BE2C (cell line): ENCODE results near the gene STIM1.

Source experiments
- DNase-seq: peaks from one replicate; pipeline ENCODE4 v3.0.0-alpha.2; 2020
- H3K27me3 ChIP-seq: fragments of 250-450 bp; sonication (Bioruptor Pico); 2 replicates; pipeline ENCODE4 v1.5.1; 2020; ENCODE audit warnings: mild to moderate bottlenecking
- H3K36me3 ChIP-seq: fragments of 250-450 bp; sonication (Bioruptor Pico); 2 replicates; pipeline ENCODE4 v1.5.1; 2020; ENCODE audit warnings: mild to moderate bottlenecking
- H3K4me1 ChIP-seq: fragments of 250-450 bp; sonication (Bioruptor Pico); 2 replicates; pipeline ENCODE4 v1.5.1; 2020
- H3K4me3 ChIP-seq: 2 replicates; pipeline ENCODE4 v1.5.1; 2011; ENCODE audit warnings: low read depth, low read length
- H3K9me3 ChIP-seq: fragments of 250-450 bp; sonication (Bioruptor Pico); 2 replicates; pipeline ENCODE4 v1.5.1; 2020
- CTCF ChIP-seq: IDR thresholded peaks from 2 replicates; pipeline ENCODE4 v1.5.1; 2012; ENCODE audit warnings: mild to moderate bottlenecking, low read depth, low read length

STIM1 gene

GRCh38 chr11:4072668-4073285 is 217.3 kb downstream of the STIM1 start:
- DNase-seq: peak; percentile 43
- Histone ChIP-seq H3K36me3 (no peaks in the 10 kb centered on the region), H3K9me3 (no peaks in the 10 kb centered on the region), H3K4me1 (peaks cover 3% of the 10 kb centered on the region; the same call in 1 of the 2 replicates), H3K4me3 (no peak overlapping the region), H3K27me3 (no peaks in the 10 kb centered on the region)
- TF ChIP-seq CTCF: peak; percentile 72

- H3K4me1 ChIP-seq: peaks cover 3% of the 10 kb centered on the region; the same call in 1 of the 2 replicates
- TF ChIP-seq CTCF: no peak
- no peak overlapping the region for H3K4me3 ChIP-seq
- no peaks in the 10 kb centered on the region for H3K9me3 ChIP-seq
- DNase-seq: no peak
- no peaks in the 10 kb centered on the region for H3K36me3 ChIP-seq
- H3K27me3 ChIP-seq: no peaks in the 10 kb centered on the region
Observed at GRCh38 chr11:4074266-4074665, 218.8 kb downstream of the STIM1 start.

GRCh38 chr11:4076774-4077173 is 221.3 kb downstream of the STIM1 start:
- no peaks in the 10 kb centered on the region for H3K9me3 ChIP-seq
- H3K4me3 ChIP-seq: no peak overlapping the region
- no peak for DNase-seq
- TF ChIP-seq CTCF: no peak
- H3K36me3 ChIP-seq: no peaks in the 10 kb centered on the region
- H3K4me1 ChIP-seq: peaks cover 3% of the 10 kb centered on the region; the same call in 1 of the 2 replicates
- H3K27me3 ChIP-seq: no peaks in the 10 kb centered on the region

GRCh38 chr11:4083198-4083597 is 227.7 kb downstream of the STIM1 start:
- Histone ChIP-seq H3K4me3 (no peak overlapping the region), H3K36me3 (no peaks in the 10 kb centered on the region), H3K9me3 (no peaks in the 10 kb centered on the region), H3K4me1 (no peaks in the 10 kb centered on the region), H3K27me3 (no peaks in the 10 kb centered on the region)
- no peak for DNase-seq
- TF ChIP-seq CTCF: no peak

GRCh38 chr11:4084406-4085125 is 229.1 kb downstream of the STIM1 start:
- no peaks in the 10 kb centered on the region for H3K9me3 ChIP-seq
- H3K36me3 ChIP-seq: no peaks in the 10 kb centered on the region
- no peak overlapping the region for H3K4me3 ChIP-seq
- H3K27me3 ChIP-seq: no peaks in the 10 kb centered on the region
- no peaks in the 10 kb centered on the region for H3K4me1 ChIP-seq
- DNase-seq: no peak
- TF ChIP-seq CTCF: no peak

- Histone ChIP-seq H3K4me1 (no peaks in the 10 kb centered on the region), H3K27me3 (no peaks in the 10 kb centered on the region), H3K4me3 (no peak overlapping the region), H3K36me3 (no peaks in the 10 kb centered on the region), H3K9me3 (no peaks in the 10 kb centered on the region)
- TF ChIP-seq CTCF: no peak
- no peak for DNase-seq
Observed at GRCh38 chr11:4085575-4085974, 230.1 kb downstream of the STIM1 start.
